Esophagus mucosa (tissue), 1 donor: Measurements from ENCODE around the gene GNG13. TPM values are rescaled to one million over a fixed set of nuclear protein-coding genes. Genes with fewer than 3 reads are reported as not detected.
A peak's percentile ranks its signal among the peaks of the same experiment; 100 is the strongest.
"Not testable (repeated sequence)": the region's sequence is repeated elsewhere in the genome, so short reads cannot be mapped to it uniquely, and the experiment has no call there.

Experiments used
- ATAC-seq: fragments of 200-7000 bp; cut with Tn5 transposase; one replicate; pipeline ENCODE4 v1.9.1; 2020
- total RNA-seq: library from RNA; stranded (reverse); gene quantifications from one replicate; pipeline ENCODE4 v1.2.4, GENCODE V29; 2023
- donor health status: DM: yes; HTN: yes; CAD: no.

The GNG13 gene
- total RNA-seq, 1 donor from 2014 or later: not detected

DNA sequence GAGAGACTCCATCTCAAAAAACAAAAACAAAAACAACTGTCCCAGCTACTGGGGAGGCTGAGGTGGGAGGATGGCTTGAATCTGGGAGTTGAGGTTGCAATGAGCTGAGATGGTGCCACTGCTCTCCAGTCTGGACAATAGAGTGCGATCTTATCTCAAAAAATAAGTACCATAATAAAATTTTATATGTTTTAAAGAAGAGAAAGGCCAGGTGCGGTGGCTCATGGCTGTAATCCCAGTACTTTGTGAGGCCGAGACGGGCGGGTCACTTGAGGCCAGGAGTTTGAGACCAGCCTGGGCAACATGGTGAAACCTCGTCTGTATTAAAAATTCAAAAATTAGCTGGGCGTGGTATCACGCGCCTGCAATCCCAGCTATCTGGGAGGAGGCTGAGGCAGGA lies 23.7 kb downstream of the GNG13 start:
- ATAC-seq: no peak

DNA sequence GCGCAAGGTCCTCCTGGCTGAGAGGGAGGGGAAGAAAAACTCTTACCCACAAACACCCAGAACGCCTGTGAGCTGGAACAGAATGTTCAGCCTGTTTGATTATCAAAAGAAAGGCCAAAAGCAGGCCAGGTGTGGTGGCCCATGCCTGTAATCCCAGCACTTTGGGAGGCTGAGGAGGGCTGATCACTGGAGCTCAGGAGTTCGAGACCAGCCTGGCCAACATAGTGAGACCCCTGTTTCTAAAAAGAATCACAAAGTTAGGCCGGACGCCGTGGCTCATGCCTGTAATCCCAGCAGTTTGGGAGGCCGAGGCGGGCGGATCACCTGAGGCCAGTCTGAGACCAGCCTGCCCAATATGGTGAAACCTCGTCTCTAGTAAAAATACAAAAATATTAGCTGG lies 24.2 kb downstream of the GNG13 start:
- not testable (repeated sequence) for ATAC-seq

DNA sequence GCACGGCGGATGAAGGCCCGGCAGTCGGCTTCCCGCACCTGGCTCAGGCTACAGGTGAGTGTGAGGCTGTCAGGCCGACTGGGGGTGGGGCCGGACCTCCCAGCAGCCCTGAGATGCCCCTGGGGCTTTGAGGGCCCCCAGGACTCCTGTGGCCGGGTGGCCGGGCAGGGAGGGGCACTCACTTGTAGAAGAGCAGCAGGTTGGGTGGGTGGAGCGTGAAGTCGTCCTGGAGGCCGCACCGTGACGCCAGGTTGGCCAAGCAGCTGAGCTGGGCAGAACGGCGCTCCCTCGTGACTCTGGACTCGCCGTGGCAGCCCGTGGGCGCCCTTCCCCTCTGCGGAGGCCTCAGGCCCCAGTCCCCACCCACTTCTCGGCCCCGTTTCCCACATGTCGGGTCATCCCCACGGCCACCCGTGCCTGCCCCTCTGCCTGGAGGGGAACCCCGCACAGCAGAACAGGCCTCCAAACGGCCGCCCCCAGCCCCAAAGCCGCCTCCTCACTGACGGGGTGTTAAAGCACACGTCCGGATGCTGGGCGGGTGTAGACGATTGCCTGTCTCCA lies 25.2 kb downstream of the GNG13 start:
- ATAC-seq: no peak

DNA sequence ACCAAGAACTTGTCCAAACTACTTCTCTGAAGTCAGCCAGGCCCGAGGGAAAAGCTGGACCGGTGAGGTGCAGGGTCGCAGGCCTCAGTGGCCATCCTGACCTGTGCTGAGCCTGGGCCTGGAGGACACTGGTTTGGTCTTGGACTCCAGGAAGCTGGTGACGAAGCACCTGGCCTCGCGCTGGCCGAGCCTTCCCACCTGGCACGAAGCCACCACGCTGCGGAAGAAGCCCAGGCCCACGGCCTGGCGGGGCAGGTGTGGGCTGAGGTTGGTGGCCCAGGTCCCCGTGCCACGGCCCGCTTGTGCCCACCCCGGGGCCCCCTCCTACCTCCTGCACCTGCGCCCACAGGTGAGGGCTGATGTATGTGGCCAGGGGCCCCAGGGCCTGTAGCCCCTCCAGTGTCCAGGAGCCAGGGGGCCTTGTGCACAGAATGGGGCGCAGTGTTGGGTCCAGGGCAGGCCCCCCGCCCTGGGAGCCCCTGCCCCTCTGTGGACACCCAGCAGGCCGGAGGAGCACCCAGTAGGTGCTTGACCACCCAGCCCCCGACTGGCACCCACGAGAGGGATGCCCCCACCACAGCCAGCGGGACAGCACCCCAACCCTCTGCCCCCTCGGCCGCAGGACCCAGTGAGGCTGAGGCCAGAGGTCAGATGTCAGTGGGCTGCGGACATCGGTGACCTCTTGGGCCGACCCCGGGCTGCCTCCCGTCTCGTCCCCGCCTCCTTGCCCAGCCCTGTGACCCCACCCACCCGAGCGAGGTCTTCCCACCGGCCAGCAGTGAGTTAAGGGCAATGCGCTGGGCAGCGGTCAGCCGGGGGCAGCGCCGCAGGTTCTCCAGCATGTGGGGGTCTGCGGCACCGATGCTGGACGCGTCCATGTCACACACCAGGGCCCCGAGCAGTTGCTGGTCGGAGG lies 26.2 kb downstream of the GNG13 start:
- peak; percentile 9 for ATAC-seq

DNA sequence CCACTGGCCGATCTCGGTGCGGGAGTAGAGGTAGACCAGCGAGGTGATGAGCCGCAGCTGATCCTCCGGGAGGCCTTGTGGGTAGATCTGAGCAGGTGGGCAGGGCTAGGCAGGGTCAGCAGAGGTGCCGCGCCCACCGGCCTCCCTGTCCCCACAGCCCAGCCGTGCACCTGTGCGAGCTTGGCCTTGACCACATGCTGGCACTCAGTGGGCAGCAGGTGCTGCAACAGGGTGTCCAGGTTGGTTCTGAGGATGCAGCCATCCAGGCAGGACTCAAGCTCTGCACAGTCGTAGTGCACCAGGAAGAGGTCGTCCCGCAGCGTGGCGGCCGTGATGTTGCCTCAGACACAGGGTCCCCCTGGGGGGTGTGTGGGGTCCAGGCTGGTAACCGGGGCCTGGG lies 27.6 kb downstream of the GNG13 start:
- no peak for ATAC-seq

DNA sequence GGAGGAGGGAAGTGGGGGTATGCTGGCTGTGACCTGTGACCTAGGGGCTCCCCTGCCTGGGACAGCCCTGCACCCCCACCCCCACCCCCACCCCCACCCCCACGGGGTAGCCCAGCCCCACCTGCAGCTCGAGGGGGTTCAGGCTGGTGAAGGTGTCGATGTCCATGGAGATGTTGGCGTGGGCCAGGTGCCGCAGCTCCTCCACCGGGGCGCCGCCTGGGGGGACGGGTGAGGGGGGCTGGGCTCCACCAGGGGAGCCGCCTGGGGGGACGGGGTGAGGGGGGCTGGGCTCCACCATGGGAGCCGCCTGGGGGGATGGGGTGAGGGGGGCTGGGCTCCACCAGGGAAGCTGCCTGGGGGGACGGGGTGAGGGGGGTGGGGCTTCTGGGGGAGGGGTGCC lies 30.1 kb downstream of the GNG13 start:
- ATAC-seq: no peak

DNA sequence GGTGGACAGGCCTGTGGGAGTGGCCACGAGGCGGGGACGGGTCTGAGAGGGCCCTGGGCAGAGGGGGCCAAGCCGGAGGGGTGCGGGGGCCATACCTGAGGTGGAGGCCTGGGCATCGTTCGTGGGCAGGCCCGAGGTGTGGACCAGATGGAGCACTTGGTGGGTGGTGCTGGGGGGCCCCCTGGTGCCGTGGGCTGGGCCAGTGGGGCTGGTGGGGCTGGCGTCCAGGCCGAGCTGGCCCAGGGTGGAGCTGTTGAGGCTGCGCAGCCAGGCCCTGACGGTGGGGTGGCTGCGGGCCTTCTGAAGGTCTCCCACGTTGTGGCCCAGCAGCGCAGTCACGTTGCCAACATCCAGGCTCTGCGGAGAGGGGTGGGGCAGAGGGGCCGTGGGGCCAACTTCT lies 30.6 kb downstream of the GNG13 start:
- ATAC-seq: no peak

DNA sequence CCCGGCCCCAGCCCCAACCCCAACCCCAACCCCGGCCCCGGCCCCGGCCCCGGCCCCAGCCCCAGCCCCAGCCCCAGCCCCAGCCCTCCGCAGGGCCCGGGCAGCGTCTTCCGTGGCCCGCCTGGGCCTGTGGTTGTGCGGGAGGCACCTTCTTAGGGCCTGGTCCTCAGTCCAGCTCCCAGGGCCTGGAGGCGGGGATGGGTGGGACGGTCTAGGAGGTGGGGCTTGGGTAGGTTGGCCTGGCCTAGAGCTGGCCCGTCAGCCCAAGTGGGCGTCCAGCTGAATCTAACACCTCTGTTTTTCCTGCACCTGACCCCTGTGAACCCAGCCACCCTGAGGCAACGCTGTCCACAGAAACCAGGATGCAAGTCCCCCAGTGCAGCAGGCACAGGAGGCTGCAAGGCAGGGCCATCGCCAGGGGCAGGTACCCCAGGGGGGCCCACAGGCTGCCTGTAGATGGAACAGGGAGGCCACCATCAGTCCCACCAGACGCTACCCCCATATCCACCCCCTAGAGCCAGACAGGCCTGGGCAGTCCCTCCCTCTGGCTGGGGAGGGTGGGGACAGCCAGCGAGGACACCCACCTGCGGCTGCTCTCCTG lies 31.2 kb downstream of the GNG13 start:
- ATAC-seq: no peak

DNA sequence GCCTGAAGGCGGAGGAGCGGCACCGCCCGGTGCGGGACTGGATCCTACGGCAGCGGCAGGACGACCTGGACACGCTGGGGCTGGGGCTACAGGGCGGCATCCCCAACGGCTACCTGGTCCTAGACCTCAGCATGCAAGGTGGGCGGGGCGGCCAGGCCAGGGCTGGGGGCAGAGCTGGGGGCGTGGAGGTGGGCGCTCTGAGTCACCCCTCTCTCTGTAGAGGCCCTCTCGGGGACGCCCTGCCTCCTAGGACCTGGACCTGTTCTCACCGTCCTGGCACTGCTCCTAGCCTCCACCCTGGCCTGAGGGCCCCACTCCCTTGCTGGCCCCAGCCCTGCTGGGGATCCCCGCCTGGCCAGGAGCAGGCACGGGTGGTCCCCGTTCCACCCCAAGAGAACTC lies 32.1 kb downstream of the GNG13 start:
- ATAC-seq: peak; percentile 59

DNA sequence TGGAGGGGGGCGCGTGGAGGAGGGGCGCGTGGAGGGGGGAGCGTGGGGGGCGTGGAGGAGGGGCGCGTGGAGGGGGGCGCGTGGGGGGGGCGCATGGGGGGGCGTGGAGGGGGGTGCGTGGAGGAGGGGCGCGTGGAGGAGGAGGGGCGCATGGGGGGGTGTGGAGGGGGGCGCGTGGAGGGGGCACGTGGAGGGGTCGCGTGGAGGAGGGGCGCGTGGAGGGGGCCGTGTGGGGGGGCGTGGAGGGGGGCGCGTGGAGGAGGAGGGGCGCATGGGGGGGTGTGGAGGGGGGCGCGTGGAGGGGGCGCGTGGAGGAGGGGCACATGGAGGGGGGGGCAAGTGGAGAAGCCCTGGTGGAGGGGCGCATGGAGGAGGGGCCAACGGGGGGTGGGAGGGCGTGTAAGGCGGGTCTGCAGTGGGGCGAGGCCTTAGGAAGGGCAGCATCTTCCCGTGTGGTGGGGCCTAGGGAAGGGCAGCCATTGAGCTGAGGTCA lies 32.7 kb downstream of the GNG13 start:
- no peak for ATAC-seq

DNA sequence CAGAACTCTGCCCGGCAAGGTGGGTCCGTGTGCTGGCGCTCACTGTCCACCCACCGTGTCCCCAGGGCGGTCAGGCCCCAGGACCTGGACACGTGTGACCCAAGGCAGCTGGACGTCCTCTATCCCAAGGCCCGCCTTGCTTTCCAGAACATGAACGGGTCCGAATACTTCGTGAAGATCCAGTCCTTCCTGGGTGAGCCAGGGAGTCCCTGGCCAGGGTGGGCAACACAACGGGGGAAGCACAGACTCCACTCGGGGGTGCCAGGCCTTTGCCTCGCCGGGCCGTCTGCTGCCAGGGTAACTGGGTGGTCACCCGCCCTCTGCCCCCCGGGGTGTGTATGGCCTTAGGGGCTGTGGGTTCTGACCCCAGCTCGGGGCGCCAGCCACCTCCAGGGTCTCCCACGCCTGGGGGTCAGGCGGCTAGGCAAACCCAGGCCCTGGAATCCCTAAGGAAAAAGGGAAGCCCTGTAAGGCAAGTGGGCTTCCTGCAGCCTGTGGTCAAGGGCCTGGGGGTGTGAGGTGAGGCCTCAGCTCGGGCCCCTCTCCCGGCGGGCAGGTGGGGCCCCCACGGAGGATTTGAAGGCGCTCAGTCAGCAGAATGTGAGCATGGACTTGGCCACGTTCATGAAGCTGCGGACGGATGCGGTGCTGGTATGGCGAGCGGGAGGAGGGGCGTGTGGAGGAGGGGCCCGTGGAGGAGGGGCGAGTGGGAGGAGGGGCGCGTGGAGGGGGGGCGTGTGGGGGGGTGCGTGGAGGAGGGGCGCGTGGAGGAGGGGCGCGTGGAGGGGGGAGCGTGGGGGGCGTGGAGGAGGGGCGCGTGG lies 33.5 kb downstream of the GNG13 start:
- no peak for ATAC-seq

DNA sequence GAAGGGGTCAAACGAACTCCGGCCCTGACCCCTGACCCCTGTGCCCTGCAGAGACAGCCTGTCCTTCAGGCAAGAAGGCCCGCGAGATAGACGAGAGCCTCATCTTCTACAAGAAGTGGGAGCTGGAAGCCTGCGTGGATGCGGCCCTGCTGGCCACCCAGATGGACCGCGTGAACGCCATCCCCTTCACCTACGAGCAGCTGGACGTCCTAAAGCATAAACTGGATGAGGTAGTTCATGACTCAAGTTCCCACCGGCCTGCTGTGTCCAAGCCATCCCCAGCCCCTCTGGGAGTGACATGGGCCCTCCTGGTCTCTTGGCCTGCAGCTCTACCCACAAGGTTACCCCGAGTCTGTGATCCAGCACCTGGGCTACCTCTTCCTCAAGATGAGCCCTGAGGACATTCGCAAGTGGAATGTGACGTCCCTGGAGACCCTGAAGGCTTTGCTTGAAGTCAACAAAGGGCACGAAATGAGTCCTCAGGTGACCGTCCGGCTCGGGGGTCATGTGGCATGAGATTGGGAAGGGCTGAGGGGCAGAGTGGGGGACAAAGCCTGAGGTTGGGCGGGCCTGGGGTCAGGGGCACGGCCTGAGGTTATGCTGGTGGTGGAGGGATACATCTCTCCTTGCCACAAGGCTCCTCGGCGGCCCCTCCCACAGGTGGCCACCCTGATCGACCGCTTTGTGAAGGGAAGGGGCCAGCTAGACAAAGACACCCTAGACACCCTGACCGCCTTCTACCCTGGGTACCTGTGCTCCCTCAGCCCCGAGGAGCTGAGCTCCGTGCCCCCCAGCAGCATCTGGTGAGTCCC lies 34.3 kb downstream of the GNG13 start:
- no peak for ATAC-seq

DNA sequence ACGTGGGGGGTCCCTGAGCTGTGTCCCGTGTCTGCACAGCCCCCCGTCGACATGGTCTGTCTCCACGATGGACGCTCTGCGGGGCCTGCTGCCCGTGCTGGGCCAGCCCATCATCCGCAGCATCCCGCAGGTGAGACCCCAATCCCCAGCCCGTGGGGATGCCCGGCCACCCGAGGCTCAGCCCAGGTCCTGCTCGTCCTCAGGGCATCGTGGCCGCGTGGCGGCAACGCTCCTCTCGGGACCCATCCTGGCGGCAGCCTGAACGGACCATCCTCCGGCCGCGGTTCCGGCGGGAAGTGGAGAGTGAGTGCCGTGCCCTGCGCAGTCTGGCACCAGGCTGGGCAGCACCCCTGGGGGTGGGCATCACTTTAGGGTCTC lies 35.1 kb downstream of the GNG13 start:
- no peak for ATAC-seq

DNA sequence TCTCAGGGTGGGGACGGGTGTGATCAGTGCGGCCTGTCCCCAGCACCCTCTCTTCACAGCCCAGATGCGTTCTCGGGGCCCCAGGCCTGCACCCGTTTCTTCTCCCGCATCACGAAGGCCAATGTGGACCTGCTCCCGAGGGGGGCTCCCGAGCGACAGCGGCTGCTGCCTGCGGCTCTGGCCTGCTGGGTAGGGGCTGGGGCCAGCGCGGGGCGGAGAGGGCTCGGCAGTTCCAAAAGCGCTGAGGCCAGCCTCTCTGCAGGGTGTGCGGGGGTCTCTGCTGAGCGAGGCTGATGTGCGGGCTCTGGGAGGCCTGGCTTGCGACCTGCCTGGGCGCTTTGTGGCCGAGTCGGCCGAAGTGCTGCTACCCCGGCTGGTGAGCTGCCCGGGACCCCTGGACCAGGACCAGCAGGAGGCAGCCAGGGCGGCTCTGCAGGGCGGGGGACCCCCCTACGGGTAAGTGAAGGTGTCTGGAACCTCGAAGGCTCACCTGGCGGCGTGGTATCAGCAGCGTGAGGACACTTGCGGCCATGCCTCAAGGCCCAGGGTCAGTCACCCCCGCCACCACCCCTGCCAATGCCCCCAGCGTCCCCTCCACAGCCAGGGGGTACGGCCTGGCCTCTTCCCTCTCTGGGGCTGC lies 35.6 kb downstream of the GNG13 start:
- no peak for ATAC-seq

DNA sequence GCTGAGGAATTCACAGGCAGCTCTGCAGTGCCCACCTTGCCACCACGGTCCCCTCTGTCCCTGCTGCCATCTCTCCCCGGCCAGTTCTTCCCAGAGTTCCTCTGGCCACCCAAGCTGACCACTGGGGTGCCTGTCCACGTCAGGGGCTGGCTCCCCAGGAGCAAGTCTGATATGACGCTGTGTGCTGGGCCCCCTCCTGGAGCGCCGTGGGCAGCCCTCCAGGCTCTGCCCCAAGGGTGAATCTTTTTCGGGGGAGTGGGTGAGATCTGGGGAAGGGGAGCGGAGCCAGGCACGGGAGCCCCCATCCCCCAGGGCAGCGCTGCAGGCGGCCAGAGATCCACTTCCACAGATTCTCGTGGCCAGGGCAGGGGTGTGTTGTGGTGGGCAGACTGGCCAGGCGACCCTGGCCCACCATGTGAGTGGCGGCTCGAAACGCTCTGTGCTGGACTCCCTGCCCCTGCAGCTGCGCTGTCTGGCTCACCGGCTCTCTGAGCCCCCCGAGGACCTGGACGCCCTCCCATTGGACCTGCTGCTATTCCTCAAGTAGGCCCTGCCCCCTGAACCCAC lies 36.3 kb downstream of the GNG13 start:
- no peak for ATAC-seq

DNA sequence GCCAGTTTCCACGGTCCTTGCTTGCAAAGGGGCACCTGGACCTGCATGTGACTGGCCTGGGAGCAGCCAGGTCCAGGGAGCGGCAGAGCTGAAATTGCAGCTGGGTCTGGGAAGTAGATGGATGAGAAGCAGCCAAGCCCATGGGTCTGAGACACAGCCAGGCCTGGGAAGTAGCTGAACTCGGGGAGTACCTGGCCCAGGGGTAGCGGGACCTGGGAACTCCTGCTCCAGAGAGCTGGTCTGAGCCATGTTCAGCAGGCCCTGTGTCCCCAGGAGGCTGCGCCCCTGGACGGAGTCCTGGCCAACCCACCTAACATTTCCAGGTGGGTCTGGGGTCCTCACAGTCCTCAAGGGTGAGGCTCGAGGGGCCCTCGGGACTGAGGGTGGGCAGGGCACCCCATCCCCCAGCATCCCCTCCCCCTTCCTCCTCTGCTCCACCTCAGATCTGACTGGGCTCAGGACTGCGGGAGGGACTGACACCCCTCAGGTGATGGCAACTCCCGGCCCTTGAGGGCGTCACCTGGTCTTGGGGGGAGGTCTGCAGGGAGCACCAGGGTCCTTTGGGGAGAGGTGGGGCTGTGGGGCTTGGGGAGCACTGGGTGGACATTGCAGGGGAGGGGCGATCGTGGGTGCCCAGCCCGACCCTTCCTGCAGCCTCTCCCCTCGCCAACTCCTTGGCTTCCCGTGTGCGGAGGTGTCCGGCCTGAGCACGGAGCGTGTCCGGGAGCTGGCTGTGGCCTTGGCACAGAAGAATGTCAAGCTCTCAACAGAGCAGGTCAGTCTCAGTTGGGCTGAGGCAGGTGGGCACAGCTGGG lies 37.0 kb downstream of the GNG13 start:
- ATAC-seq: no peak

DNA sequence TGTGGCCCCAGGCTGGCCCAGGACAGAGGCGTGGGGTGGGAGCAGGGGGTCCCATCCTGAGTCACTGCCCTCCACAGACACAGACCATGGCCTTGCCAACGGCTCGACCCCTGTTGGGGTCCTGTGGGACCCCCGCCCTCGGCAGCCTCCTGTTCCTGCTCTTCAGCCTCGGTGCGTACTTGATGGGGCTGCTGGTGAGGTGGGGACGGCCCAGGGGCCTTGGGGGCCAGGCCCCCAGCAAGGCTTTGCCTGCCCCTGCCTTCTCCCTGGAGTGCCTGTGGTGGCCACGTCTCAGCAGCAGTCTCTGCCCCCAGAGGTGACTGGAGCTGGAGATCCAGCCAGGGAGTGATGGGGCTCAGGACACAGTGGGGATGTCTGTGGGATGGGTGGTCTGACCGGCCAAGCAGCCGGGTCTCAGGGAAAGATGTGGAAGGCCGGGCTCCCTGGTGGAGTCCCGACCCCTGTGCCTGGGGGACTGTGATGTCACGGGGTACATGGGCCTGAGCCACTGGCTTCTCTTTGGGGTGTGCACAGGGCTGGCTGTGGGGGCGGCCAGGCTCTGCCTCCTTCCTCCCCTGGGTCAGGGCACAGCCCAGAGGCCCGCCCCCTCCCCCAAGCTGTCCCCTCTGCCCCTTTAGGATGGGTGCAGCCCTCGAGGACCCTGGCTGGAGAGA lies 37.8 kb downstream of the GNG13 start:
- no peak for ATAC-seq

DNA sequence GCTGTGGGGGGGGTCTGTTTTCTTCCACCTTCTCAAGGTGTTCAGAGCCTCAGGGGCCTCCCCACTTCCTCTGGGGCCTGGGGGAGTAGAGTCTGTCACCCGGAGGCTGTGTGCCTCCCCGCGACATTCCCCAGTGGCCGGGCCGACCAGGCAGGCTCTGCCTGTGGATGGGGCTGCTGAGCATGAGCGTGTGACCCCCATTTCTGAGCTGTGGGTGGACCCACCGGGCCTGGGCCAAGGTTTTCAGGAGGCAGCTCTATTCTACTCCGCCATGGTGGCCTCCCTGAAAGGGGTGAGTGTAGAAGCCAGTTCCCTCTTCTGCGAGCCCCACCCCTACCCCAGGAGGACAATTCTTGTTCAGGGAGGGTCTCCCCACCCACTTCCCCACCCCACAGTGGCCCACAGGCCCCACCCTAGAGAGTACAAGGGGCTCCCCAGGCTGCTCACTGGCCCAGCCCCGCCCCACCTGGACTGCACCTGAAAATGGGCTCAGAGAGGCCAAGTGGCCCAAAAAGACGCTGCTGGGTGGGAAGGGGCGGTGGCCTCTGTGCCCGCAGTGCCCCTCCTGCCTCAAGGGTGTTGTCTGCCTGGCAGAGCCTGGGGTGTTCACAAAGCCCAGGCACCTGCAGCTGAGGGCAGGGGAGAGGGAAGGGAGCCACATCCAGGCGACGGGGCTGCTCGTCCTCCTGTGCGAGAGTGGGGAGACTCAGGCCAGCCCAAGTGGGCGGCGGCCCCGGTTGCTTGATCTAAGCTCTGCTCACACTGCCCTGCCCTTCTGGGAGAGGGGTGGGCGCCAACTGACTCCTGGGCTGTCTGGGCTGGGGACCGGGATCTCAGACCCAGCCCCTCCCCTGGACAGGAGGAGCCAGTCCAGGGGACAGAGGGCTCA lies 38.7 kb downstream of the GNG13 start:
- no peak for ATAC-seq
